Dermis blood vessel endothelial cell (primary cell): ENCODE measurements around the gene ABCB11. TPM values are rescaled to one million over a fixed set of nuclear protein-coding genes. Genes with fewer than 3 reads are reported as not detected.
"Not testable (repeated sequence)": the region's sequence is repeated elsewhere in the genome, so short reads cannot be mapped to it uniquely, and the experiment has no call there.

ENCODE experiments used
- DNase-seq: peaks from one replicate; pipeline ENCODE4 v3.0.0; 2010
- total RNA-seq: library from RNA; depleted of rRNA; stranded (reverse); fragments of >200 nt; gene quantifications from 2 replicates; pipeline ENCODE4 v1.2.3, GENCODE V29; 2014

ABCB11 gene
- total RNA-seq, 1 donor from 2014 or later: under 0.01 TPM

DNA sequence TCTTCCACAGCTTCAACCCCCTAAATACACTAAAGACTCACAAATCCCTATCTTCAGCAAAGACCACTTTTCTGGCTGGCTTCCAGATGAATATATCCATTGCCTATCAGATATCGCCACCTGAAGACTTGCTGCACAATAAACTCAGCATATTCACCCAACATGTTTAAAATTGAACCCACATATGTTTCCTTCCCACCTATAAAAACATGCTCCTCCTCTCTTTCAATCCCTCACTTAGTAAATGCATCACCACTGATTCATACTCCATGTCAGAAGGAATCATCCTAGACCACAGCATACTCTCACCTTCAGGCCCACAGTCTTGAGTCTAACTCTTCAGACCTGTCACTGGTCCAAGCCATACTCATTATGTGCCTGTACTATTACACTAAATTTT lies 146.1 kb downstream of the ABCB11 start:
- no peak for DNase-seq

DNA sequence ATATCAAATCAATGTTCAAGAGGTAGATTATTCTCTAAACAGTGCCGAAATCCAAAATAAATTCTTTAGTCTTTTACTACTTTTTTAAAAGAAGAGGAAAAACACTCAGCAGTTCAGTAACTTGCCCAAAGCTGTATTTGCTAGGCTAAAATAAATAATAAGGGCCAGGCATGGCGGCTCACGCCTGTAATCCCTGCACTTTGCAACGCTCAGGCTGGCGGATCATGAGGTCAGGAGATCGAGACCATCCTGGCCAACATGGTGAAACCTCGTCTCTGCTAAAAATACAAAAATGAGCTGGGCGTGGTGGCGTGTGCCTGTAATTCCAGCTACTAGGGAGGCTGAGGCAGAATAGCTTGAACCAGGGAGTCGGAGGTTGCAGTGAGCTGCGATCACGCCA lies 149.0 kb downstream of the ABCB11 start:
- DNase-seq: not testable (repeated sequence)

- peak; percentile 28 for DNase-seq
These were observed 156.6 kb downstream of the ABCB11 start for GRCh38 chr2:168874368-168875054.

- not testable (repeated sequence) for DNase-seq
These were observed 160.3 kb downstream of the ABCB11 start for GRCh38 chr2:168870824-168871223.

Other genes starting within 250 kb of the ABCB11 start
- gene NOSTRIN, start 228.7 kb downstream of the ABCB11 start, total RNA-seq: 4.5 and 34.9 TPM in 2 replicates
- 2.6 and 6.4 TPM in 2 replicates for gene SPC25, start 140.9 kb downstream of the ABCB11 start, total RNA-seq
- not detected in 2 replicates for gene G6PC2, start 130.0 kb downstream of the ABCB11 start, total RNA-seq
- gene DHRS9, start 38.2 kb upstream of the ABCB11 start, total RNA-seq: 0.19 TPM in 1 of 2 replicates, not detected in the other